WTC11 (cell line): ENCODE measurements around the gene DECR2. TPM values are rescaled to one million over a fixed set of nuclear protein-coding genes. Genes with fewer than 3 reads are reported as not detected.
A peak's percentile ranks its signal among the peaks of the same experiment; 100 is the strongest.

ENCODE experiments used
- ATAC-seq: fragments of 200-7000 bp; cut with Tn5 transposase; 2 replicates; pipeline ENCODE4 v1.10.0; 2021; ENCODE audit warnings: mild to moderate bottlenecking, moderate library complexity
- CTCF ChIA-PET: fragments of 300-600 bp; sonication (Branson Sonifier 250); formaldehyde crosslinking; loops from one replicate; lab custom pipeline; 2021; ENCODE audit warnings: antibody characterized with exemption; lab: Charles Lee
- POLR2A ChIA-PET: fragments of 350-600 bp; sonication (Branson Sonifier 250); formaldehyde crosslinking; loops from one replicate; lab custom pipeline; 2021; ENCODE audit warnings: antibody characterized with exemption; lab: Charles Lee
- DNase-seq: peaks from one replicate; pipeline ENCODE4 v3.0.0; 2021; ENCODE audit warnings: low spot score
- H3K27ac Mint-ChIP-seq: 2 replicates; pipeline ENCODE4 v1.8.0; 2021; ENCODE audit warnings: mixed read lengths
- H3K27me3 Mint-ChIP-seq: 2 replicates; pipeline ENCODE4 v1.8.0; 2021; ENCODE audit warnings: low read depth, mild to moderate bottlenecking, moderate library complexity, mixed read lengths
- H3K36me3 Mint-ChIP-seq: 2 replicates; pipeline ENCODE4 v1.8.0; 2021; ENCODE audit warnings: mixed read lengths
- H3K4me1 Mint-ChIP-seq: 2 replicates; pipeline ENCODE4 v1.8.0; 2022; ENCODE audit warnings: mixed read lengths
- H3K4me3 Mint-ChIP-seq: 2 replicates; pipeline ENCODE4 v1.8.0; 2021; ENCODE audit warnings: mild to moderate bottlenecking, moderate library complexity, mixed read lengths
- H3K9me3 Mint-ChIP-seq: 2 replicates; pipeline ENCODE4 v1.8.0; 2021; ENCODE audit warnings: mixed read lengths
- ATF1 ChIP-seq: sonication (generic); formaldehyde crosslinking; IDR thresholded peaks from 2 replicates; pipeline ENCODE4 v1.8.1; 2023; ENCODE audit warnings: mild to moderate bottlenecking, moderate library complexity, missing genetic modification reagents
- ATF2 ChIP-seq: sonication (generic); formaldehyde crosslinking; IDR thresholded peaks from 2 replicates; pipeline ENCODE4 v1.8.1; 2022; ENCODE audit warnings: low read depth, missing genetic modification reagents, borderline replicate concordance
- CREB1 ChIP-seq: sonication (generic); formaldehyde crosslinking; IDR thresholded peaks from 2 replicates; pipeline ENCODE4 v1.8.0; 2023; ENCODE audit warnings: mild to moderate bottlenecking, missing genetic modification reagents
- CREM ChIP-seq: sonication (generic); formaldehyde crosslinking; IDR thresholded peaks from 2 replicates; pipeline ENCODE4 v1.8.1; 2022; ENCODE audit warnings: mild to moderate bottlenecking, missing genetic modification reagents, moderate library complexity
- FOXK1 ChIP-seq: sonication (generic); formaldehyde crosslinking; IDR thresholded peaks from 2 replicates; pipeline ENCODE4 v1.8.0; 2022; ENCODE audit warnings: mild to moderate bottlenecking, moderate library complexity, missing genetic modification reagents
- FOXP1 ChIP-seq: sonication (generic); formaldehyde crosslinking; IDR thresholded peaks from 2 replicates; pipeline ENCODE4 v1.8.0; 2022; ENCODE audit warnings: missing genetic modification reagents, mild to moderate bottlenecking, moderate library complexity, borderline replicate concordance
- FOXP4 ChIP-seq: sonication (generic); formaldehyde crosslinking; IDR thresholded peaks from 2 replicates; pipeline ENCODE4 v1.8.0; 2022; ENCODE audit warnings: mild to moderate bottlenecking, missing genetic modification reagents
- MAX ChIP-seq: sonication (generic); formaldehyde crosslinking; IDR thresholded peaks from 2 replicates; pipeline ENCODE4 v1.8.0; 2022; ENCODE audit warnings: mild to moderate bottlenecking, missing genetic modification reagents
- MYBL2 ChIP-seq: sonication (generic); formaldehyde crosslinking; IDR thresholded peaks from 2 replicates; pipeline ENCODE4 v1.8.1; 2023; ENCODE audit warnings: mild to moderate bottlenecking, moderate library complexity, missing genetic modification reagents
- OVOL2 ChIP-seq: fragments of 250-450 bp; sonication (Bioruptor Pico); IDR thresholded peaks from 2 replicates; pipeline ENCODE4 v1.9.0; 2021; ENCODE audit warnings: mild to moderate bottlenecking, borderline replicate concordance
- RELA ChIP-seq: sonication (generic); formaldehyde crosslinking; IDR thresholded peaks from 2 replicates; pipeline ENCODE4 v1.8.1; 2022; ENCODE audit warnings: missing genetic modification reagents, mild to moderate bottlenecking, borderline replicate concordance
- ZNF121 ChIP-seq: sonication (generic); formaldehyde crosslinking; IDR thresholded peaks from 2 replicates; pipeline ENCODE4 v1.8.0; 2023; ENCODE audit warnings: missing genetic modification reagents
- ZNF396 ChIP-seq: fragments of 250-450 bp; sonication (Bioruptor Pico); IDR thresholded peaks from 2 replicates; pipeline ENCODE4 v1.8.0; 2021; ENCODE audit warnings: mild to moderate bottlenecking, moderate library complexity, borderline replicate concordance
- ZNF416 ChIP-seq: fragments of 250-450 bp; sonication (Bioruptor Pico); IDR thresholded peaks from 2 replicates; pipeline ENCODE4 v1.9.0; 2021; ENCODE audit warnings: mild to moderate bottlenecking, inconsistent platforms
- total RNA-seq: library from RNA; stranded (reverse); gene quantifications from 3 replicates; pipeline ENCODE4 v1.2.3, GENCODE V29; 2021
- TF ChIP-seq, protein P1 (sequence below): sonication (generic); formaldehyde crosslinking; IDR thresholded peaks from 2 replicates; pipeline ENCODE4 v1.8.0; 2023; ENCODE audit warnings: missing genetic modification reagents, mild to moderate bottlenecking, borderline replicate concordance
- TF ChIP-seq, protein P2 (sequence below): sonication (generic); formaldehyde crosslinking; IDR thresholded peaks from 2 replicates; pipeline ENCODE4 v1.8.1; 2022; ENCODE audit warnings: mild to moderate bottlenecking, moderate library complexity, missing genetic modification reagents

DECR2 gene
- total RNA-seq, 1 experiment from 2014 or later, result 43.6 TPM

- TF ChIP-seq FOXP4 (CRISPR knock-in tag) (no peak; the same call in 1 of the 2 replicates), ATF2 (CRISPR knock-in tag) (no peak), CREM (CRISPR knock-in tag) (peak; percentile 65; the same call in 1 of the 2 replicates), ZNF396 (CRISPR knock-in tag) (no peak), ZNF416 (no peak), MYBL2 (no peak), ZNF121 (0 out of 2 replicates have a peak, but pooled peaks have one; percentile 17)
- TF ChIP-seq, all 79 proteins: peak for 24
These were observed 23.5 kb downstream of the DECR2 start, which contains the start of gene RAB11FIP3 (continued) for GRCh38 chr16:425082-425718.

GRCh38 chr16:425740-426114, 24.0 kb downstream of the DECR2 start:
- H3K36me3 Mint-ChIP-seq, result no peaks in the 10 kb centered on the region; the same call in 1 of the 2 replicates
- H3K4me3 Mint-ChIP-seq, result peak overlapping the region; percentile 67; the same call in 1 of the 2 replicates
- ATAC-seq (peak; percentile 54), DNase-seq (peak; percentile 32)
- no peaks in the 10 kb centered on the region for H3K9me3 Mint-ChIP-seq
- no peak overlapping the region for H3K27ac Mint-ChIP-seq
- H3K4me1 Mint-ChIP-seq, result peaks cover 14% of the 10 kb centered on the region
- ChIA-PET POLR2A (no interaction called here), CTCF (interaction anchor here (0.5 to 4.2 kb wide), 7 partner anchors 24 to 187 kb away, joined by 3 to 25 read pairs (median 4); partner anchors contain the start of genes DECR2 and MRPL28)
- TF ChIP-seq ATF1 (0 out of 2 replicates have a peak, but pooled peaks have one; percentile 1), FOXK1 (CRISPR knock-in tag) (no peak)
- peaks cover 54% of the 10 kb centered on the region for H3K27me3 Mint-ChIP-seq

- TF ChIP-seq CREB1 (CRISPR knock-in tag) (no peak), RELA (CRISPR knock-in tag) (peak; percentile 64; the same call in 1 of the 2 replicates), MYBL2 (no peak), FOXP1 (CRISPR knock-in tag) (peak; percentile 78), ZNF121 (peak; percentile 53; the same call in 1 of the 2 replicates), MAX (CRISPR knock-in tag) (peak; percentile 28; the same call in 1 of the 2 replicates), OVOL2 (CRISPR knock-in tag) (no peak)
- TF ChIP-seq, protein P1, sequence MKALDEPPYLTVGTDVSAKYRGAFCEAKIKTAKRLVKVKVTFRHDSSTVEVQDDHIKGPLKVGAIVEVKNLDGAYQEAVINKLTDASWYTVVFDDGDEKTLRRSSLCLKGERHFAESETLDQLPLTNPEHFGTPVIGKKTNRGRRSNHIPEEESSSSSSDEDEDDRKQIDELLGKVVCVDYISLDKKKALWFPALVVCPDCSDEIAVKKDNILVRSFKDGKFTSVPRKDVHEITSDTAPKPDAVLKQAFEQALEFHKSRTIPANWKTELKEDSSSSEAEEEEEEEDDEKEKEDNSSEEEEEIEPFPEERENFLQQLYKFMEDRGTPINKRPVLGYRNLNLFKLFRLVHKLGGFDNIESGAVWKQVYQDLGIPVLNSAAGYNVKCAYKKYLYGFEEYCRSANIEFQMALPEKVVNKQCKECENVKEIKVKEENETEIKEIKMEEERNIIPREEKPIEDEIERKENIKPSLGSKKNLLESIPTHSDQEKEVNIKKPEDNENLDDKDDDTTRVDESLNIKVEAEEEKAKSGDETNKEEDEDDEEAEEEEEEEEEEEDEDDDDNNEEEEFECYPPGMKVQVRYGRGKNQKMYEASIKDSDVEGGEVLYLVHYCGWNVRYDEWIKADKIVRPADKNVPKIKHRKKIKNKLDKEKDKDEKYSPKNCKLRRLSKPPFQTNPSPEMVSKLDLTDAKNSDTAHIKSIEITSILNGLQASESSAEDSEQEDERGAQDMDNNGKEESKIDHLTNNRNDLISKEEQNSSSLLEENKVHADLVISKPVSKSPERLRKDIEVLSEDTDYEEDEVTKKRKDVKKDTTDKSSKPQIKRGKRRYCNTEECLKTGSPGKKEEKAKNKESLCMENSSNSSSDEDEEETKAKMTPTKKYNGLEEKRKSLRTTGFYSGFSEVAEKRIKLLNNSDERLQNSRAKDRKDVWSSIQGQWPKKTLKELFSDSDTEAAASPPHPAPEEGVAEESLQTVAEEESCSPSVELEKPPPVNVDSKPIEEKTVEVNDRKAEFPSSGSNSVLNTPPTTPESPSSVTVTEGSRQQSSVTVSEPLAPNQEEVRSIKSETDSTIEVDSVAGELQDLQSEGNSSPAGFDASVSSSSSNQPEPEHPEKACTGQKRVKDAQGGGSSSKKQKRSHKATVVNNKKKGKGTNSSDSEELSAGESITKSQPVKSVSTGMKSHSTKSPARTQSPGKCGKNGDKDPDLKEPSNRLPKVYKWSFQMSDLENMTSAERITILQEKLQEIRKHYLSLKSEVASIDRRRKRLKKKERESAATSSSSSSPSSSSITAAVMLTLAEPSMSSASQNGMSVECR, result peak; percentile 11; the same call in 1 of the 2 replicates
- TF ChIP-seq, protein P2, sequence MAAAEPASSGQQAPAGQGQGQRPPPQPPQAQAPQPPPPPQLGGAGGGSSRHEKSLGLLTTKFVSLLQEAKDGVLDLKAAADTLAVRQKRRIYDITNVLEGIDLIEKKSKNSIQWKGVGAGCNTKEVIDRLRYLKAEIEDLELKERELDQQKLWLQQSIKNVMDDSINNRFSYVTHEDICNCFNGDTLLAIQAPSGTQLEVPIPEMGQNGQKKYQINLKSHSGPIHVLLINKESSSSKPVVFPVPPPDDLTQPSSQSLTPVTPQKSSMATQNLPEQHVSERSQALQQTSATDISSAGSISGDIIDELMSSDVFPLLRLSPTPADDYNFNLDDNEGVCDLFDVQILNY, result 0 out of 2 replicates have a peak, but pooled peaks have one; percentile 26
- ATAC-seq, result peak; percentile 7
- CTCF ChIA-PET, result interaction anchor here (0.5 to 4.2 kb wide), 5 partner anchors 25 to 69 kb away, joined by 3 to 25 read pairs (median 5); partner anchors contain the start of gene DECR2
- Mint-ChIP-seq H3K27ac (no peak overlapping the region), H3K4me1 (peaks cover 14% of the 10 kb centered on the region), H3K36me3 (no peaks in the 10 kb centered on the region; the same call in 1 of the 2 replicates), H3K4me3 (peak overlapping the region; percentile 64), H3K27me3 (peaks cover 51% of the 10 kb centered on the region), H3K9me3 (no peaks in the 10 kb centered on the region)
- peak; percentile 54 for DNase-seq
- POLR2A ChIA-PET, result no interaction called here
These were observed 24.6 kb downstream of the DECR2 start for GRCh38 chr16:426115-426905.
